IPS DF 6.9 (cell line): ENCODE data around the gene BNIP5.

Source experiments
- DNase-seq: peaks from one replicate; pipeline ENCODE4 v3.0.0-alpha.2; 2013; ENCODE audit warnings: low read depth, low spot score
- H3K27ac ChIP-seq: one replicate; pipeline ENCODE4 v1.5.1; 2013; ENCODE audit warnings: low read length, control low read depth
- H3K27me3 ChIP-seq: 2 replicates; pipeline ENCODE4 v1.6.1; 2013; ENCODE audit warnings: mild to moderate bottlenecking, low read length; ENCODE audit not compliant: control insufficient read depth, insufficient read depth
- H3K36me3 ChIP-seq: 2 replicates; pipeline ENCODE4 v1.6.1; 2013; ENCODE audit warnings: low read length; ENCODE audit not compliant: control insufficient read depth, insufficient read depth
- H3K4me1 ChIP-seq: 2 replicates; pipeline ENCODE4 v1.6.1; 2013; ENCODE audit warnings: low read length; ENCODE audit not compliant: control insufficient read depth, insufficient read depth
- H3K4me3 ChIP-seq: 2 replicates; pipeline ENCODE4 v1.5.1; 2013; ENCODE audit warnings: mild to moderate bottlenecking, low read length
- H3K9me3 ChIP-seq: 2 replicates; pipeline ENCODE4 v1.6.1; 2013; ENCODE audit warnings: low read length, inconsistent platforms; ENCODE audit not compliant: control insufficient read depth, insufficient read depth
- whole genome bisulfite sequencing: extraction: QIAGEN DNeasy Blood & Tissue Kit; methylation state at CpG from one replicate; pipeline ENCODE4 v1.1.7; 2013; ENCODE audit warnings: mixed read lengths, missing lambda C conversion rate; ENCODE audit not compliant: insufficient read length, insufficient coverage; 5-methylcytosine and 5-hydroxymethylcytosine counted together

The BNIP5 gene

GRCh38 chr6:36336779-36337241 is at the start of gene BNIP5:
Gene BNIP5 (minus strand): TSS chr6:36336888. CDS start chr6:36330690, 6,198 bp downstream.
- DNase-seq, result no peak
- WGBS, result no CpG with 5 or more reads among the region's 3 CpGs
- no peaks in the 10 kb centered on the region for H3K9me3 ChIP-seq
- no peaks in the 10 kb centered on the region for H3K4me1 ChIP-seq
- H3K4me3 ChIP-seq, result no peak within 1 kb of the TSS
- no peaks in the 10 kb centered on the region; the same call in 1 of the 2 replicates for H3K27me3 ChIP-seq
- H3K36me3 ChIP-seq, result no peaks in the 10 kb centered on the region
- no peak within 1 kb of the TSS for H3K27ac ChIP-seq

GRCh38 chr6:36384095-36384494 is 47.4 kb upstream of the BNIP5 start:
- no peak overlapping the region for H3K27ac ChIP-seq
- WGBS, result no CpG with 5 or more reads among the region's 2 CpGs
- no peaks in the 10 kb centered on the region for H3K9me3 ChIP-seq
- DNase-seq, result no peak
- H3K27me3 ChIP-seq, result peaks cover 29% of the 10 kb centered on the region
- H3K36me3 ChIP-seq, result no peaks in the 10 kb centered on the region
- H3K4me1 ChIP-seq, result no peaks in the 10 kb centered on the region
- H3K4me3 ChIP-seq, result no peak overlapping the region

GRCh38 chr6:36383606-36384005 is 46.9 kb upstream of the BNIP5 start:
- WGBS, result no CpG with 5 or more reads among the region's 2 CpGs
- H3K27ac ChIP-seq, result no peak overlapping the region

GRCh38 chr6:36382976-36383375 is 46.3 kb upstream of the BNIP5 start:
- Histone ChIP-seq H3K4me1 (no peaks in the 10 kb centered on the region), H3K27ac (no peak overlapping the region), H3K27me3 (peaks cover 21% of the 10 kb centered on the region; the same call in 1 of the 2 replicates), H3K4me3 (no peak overlapping the region), H3K36me3 (no peaks in the 10 kb centered on the region), H3K9me3 (no peaks in the 10 kb centered on the region)
- no CpG with 5 or more reads among the region's 4 CpGs for WGBS
- DNase-seq, result no peak

More at GRCh38 chr6:36383606-36384005, 46.9 kb upstream of the BNIP5 start:
- Histone ChIP-seq H3K27me3 (peaks cover 28% of the 10 kb centered on the region), H3K4me1 (no peaks in the 10 kb centered on the region), H3K9me3 (no peaks in the 10 kb centered on the region), H3K4me3 (no peak overlapping the region), H3K36me3 (no peaks in the 10 kb centered on the region)
- no peak for DNase-seq

GRCh38 chr6:36381502-36382389 is 45.1 kb upstream of the BNIP5 start:
- no peaks in the 10 kb centered on the region for H3K4me1 ChIP-seq
- no peak overlapping the region for H3K27ac ChIP-seq
- no peaks in the 10 kb centered on the region for H3K9me3 ChIP-seq
- no peak overlapping the region for H3K4me3 ChIP-seq
- no CpG with 5 or more reads among the region's 9 CpGs for WGBS
- H3K27me3 ChIP-seq, result peaks cover 9% of the 10 kb centered on the region; the same call in 1 of the 2 replicates
- no peaks in the 10 kb centered on the region for H3K36me3 ChIP-seq
- no peak for DNase-seq

GRCh38 chr6:36380166-36380565 is 43.5 kb upstream of the BNIP5 start:
- no peak for DNase-seq
- Histone ChIP-seq H3K27me3 (no peaks in the 10 kb centered on the region), H3K9me3 (no peaks in the 10 kb centered on the region), H3K4me3 (no peak overlapping the region), H3K36me3 (no peaks in the 10 kb centered on the region), H3K27ac (no peak overlapping the region), H3K4me1 (no peaks in the 10 kb centered on the region)
- WGBS, result no CpG with 5 or more reads among the region's 4 CpGs

- no peaks in the 10 kb centered on the region for H3K27me3 ChIP-seq
- no peak overlapping the region for H3K4me3 ChIP-seq
- H3K27ac ChIP-seq, result no peak overlapping the region
- no peaks in the 10 kb centered on the region for H3K36me3 ChIP-seq
- DNase-seq, result no peak
- WGBS, result no CpG with 5 or more reads among the region's 10 CpGs
- H3K4me1 ChIP-seq, result no peaks in the 10 kb centered on the region
- no peaks in the 10 kb centered on the region for H3K9me3 ChIP-seq
Measured at GRCh38 chr6:36378936-36379335, 42.2 kb upstream of the BNIP5 start.

GRCh38 chr6:36378243-36378920 is 41.7 kb upstream of the BNIP5 start:
- no peaks in the 10 kb centered on the region for H3K27me3 ChIP-seq
- H3K4me1 ChIP-seq, result no peaks in the 10 kb centered on the region
- H3K4me3 ChIP-seq, result no peak overlapping the region
- no peaks in the 10 kb centered on the region for H3K36me3 ChIP-seq
- H3K9me3 ChIP-seq, result no peaks in the 10 kb centered on the region
- H3K27ac ChIP-seq, result no peak overlapping the region
- no CpG with 5 or more reads among the region's 4 CpGs for WGBS
- no peak for DNase-seq

GRCh38 chr6:36377594-36377993 is 40.9 kb upstream of the BNIP5 start:
- no peaks in the 10 kb centered on the region for H3K36me3 ChIP-seq
- no peak for DNase-seq
- no peak overlapping the region for H3K4me3 ChIP-seq
- H3K27ac ChIP-seq, result no peak overlapping the region
- no CpG with 5 or more reads among the region's 5 CpGs for WGBS
- no peaks in the 10 kb centered on the region for H3K27me3 ChIP-seq
- H3K4me1 ChIP-seq, result no peaks in the 10 kb centered on the region
- H3K9me3 ChIP-seq, result no peaks in the 10 kb centered on the region

- no peaks in the 10 kb centered on the region for H3K36me3 ChIP-seq
- no peaks in the 10 kb centered on the region for H3K4me1 ChIP-seq
- H3K27me3 ChIP-seq, result no peaks in the 10 kb centered on the region
- DNase-seq, result no peak
- H3K4me3 ChIP-seq, result no peak overlapping the region
- H3K9me3 ChIP-seq, result no peaks in the 10 kb centered on the region
- no CpG with 5 or more reads among the region's 8 CpGs for WGBS
- no peak overlapping the region for H3K27ac ChIP-seq
Measured at GRCh38 chr6:36376742-36377141, 40.1 kb upstream of the BNIP5 start.
